Stimulated activated CD4-positive, alpha-beta T cell treated with anti-CD3 and anti-CD28 coated beads, Interleukin-15, amount 100 ng/mL, for 24 hours (primary cell): ENCODE data around the gene LBR.

Experiments used
- DNase-seq: peaks from one replicate; pipeline ENCODE4 v3.0.0-alpha.2; 2020

Gene LBR

GRCh38 chr1:225462714-225463574 is 35.1 kb upstream of the LBR start:
- no peak for DNase-seq

- DNase-seq: no peak
These were observed 34.5 kb upstream of the LBR start for GRCh38 chr1:225462429-225462713.

GRCh38 chr1:225461533-225462428 is 33.9 kb upstream of the LBR start:
- DNase-seq: no peak

- DNase-seq: peak; percentile 52
These were observed 33.1 kb upstream of the LBR start for GRCh38 chr1:225460737-225461532.

GRCh38 chr1:225460021-225460736 is 32.3 kb upstream of the LBR start:
- no peak for DNase-seq

- DNase-seq: no peak
These were observed 30.4 kb upstream of the LBR start for GRCh38 chr1:225458222-225458631.

GRCh38 chr1:225454733-225455132 is 26.9 kb upstream of the LBR start:
- DNase-seq: peak; percentile 87

GRCh38 chr1:225453797-225454648 is 26.2 kb upstream of the LBR start:
- DNase-seq: no peak

GRCh38 chr1:225451840-225452515 is 24.1 kb upstream of the LBR start:
- no peak for DNase-seq

- no peak for DNase-seq
These were observed 23.5 kb upstream of the LBR start for GRCh38 chr1:225451340-225451739.

- no peak for DNase-seq
These were observed 22.8 kb upstream of the LBR start for GRCh38 chr1:225450491-225451191.

GRCh38 chr1:225449774-225450173 is 21.9 kb upstream of the LBR start:
- no peak for DNase-seq

- no peak for DNase-seq
These were observed 21.4 kb upstream of the LBR start for GRCh38 chr1:225449261-225449660.

GRCh38 chr1:225448146-225448805 is 20.4 kb upstream of the LBR start:
- DNase-seq: no peak

- no peak for DNase-seq
These were observed 19.8 kb upstream of the LBR start for GRCh38 chr1:225447650-225448089.

- no peak for DNase-seq
These were observed 19.3 kb upstream of the LBR start for GRCh38 chr1:225446981-225447615.

GRCh38 chr1:225446595-225446960 is 18.7 kb upstream of the LBR start:
- no peak for DNase-seq

- DNase-seq: no peak
These were observed 18.1 kb upstream of the LBR start for GRCh38 chr1:225445639-225446594.
